ENCODE data around the gene TSTD1.

- no peak for TF ChIP-seq POLR2AphosphoS5 (IDR thresholded peaks at IDR 0.05; ENCODE audit: low read depth, low read length)
- TF ChIP-seq CTCF (IDR thresholded peaks at IDR 0.05; ENCODE audit: control extremely low read depth in 1 of 3, insufficient read depth in 1 of 3, low read depth in 1 of 3, low read length in 3 of 3) = no peak
- no peak for TF ChIP-seq POLR2A (IDR thresholded peaks at IDR 0.05; ENCODE audit: control extremely low read depth in 1 of 2, low read depth in 2 of 2, low read length in 2 of 2)
Measured at GRCh38 chr1:161044908-161045735, 6.4 kb upstream of the TSTD1 start.

Data from H1 (cell line).